ENCODE data around the gene TMEM219. TPM values are rescaled to one million over a fixed set of nuclear protein-coding genes. Genes with fewer than 3 reads are reported as not detected.

The TMEM219 gene
- total RNA-seq, 3 donors from 2014 or later = 111 to 135 (median 128) TPM

- peak overlapping the region; percentile 30 to 65 for H3K27ac ChIP-seq
- H3K36me3 ChIP-seq = no peaks in the 10 kb centered on the region
- intact Hi-C loops (cut with DNase I; ENCODE audit: low total_unique reads) = no loop called here
- no peak for TF ChIP-seq POLR2AphosphoS5 (IDR thresholded peaks at IDR 0.05)
- TF ChIP-seq POLR2A (IDR thresholded peaks at IDR 0.05) = no peak
- no peak for TF ChIP-seq CTCF (IDR thresholded peaks at IDR 0.05)
- DNase-seq (ENCODE audit: low spot score in 2 of 2) = no peak
- no peaks in the 10 kb centered on the region for H3K4me1 ChIP-seq
- no peaks in the 10 kb centered on the region for H3K9me3 ChIP-seq
- H3K27me3 ChIP-seq = no peaks in the 10 kb centered on the region
- H3K4me3 ChIP-seq = no peak overlapping the region
Observed at GRCh38 chr16:29943846-29944799, 17.8 kb upstream of the TMEM219 start.

GRCh38 chr16:29947897-29948296, 14.0 kb upstream of the TMEM219 start:
- Histone ChIP-seq H3K27me3 (no peaks in the 10 kb centered on the region), H3K4me3 (no peak overlapping the region), H3K9me3 (no peaks in the 10 kb centered on the region), H3K27ac (no peak overlapping the region), H3K36me3 (no peaks in the 10 kb centered on the region), H3K4me1 (no peaks in the 10 kb centered on the region)
- no peak for DNase-seq (ENCODE audit: low spot score in 2 of 2)
- intact Hi-C loops (cut with DNase I; ENCODE audit: low total_unique reads) = no loop called here
- no peak for TF ChIP-seq CTCF (IDR thresholded peaks at IDR 0.05)

GRCh38 chr16:29950806-29951461, 10.9 kb upstream of the TMEM219 start:
- TF ChIP-seq POLR2A (IDR thresholded peaks at IDR 0.05) = no peak
- no peak for TF ChIP-seq POLR2AphosphoS5 (IDR thresholded peaks at IDR 0.05)
- no peak for TF ChIP-seq CTCF (IDR thresholded peaks at IDR 0.05)
- Histone ChIP-seq H3K4me1 (no peaks in the 10 kb centered on the region), H3K9me3 (no peaks in the 10 kb centered on the region), H3K27ac (no peak overlapping the region), H3K36me3 (no peaks in the 10 kb centered on the region), H3K27me3 (no peaks in the 10 kb centered on the region), H3K4me3 (no peak overlapping the region)
- DNase-seq (ENCODE audit: low spot score in 2 of 2) = no peak
- intact Hi-C loops (cut with DNase I; ENCODE audit: low total_unique reads) = no loop called here

- Histone ChIP-seq H3K27me3 (no peaks in the 10 kb centered on the region), H3K4me3 (no peak overlapping the region), H3K9me3 (no peaks in the 10 kb centered on the region), H3K36me3 (no peaks in the 10 kb centered on the region), H3K27ac (no peak overlapping the region), H3K4me1 (no peaks in the 10 kb centered on the region)
- intact Hi-C loops (cut with DNase I; ENCODE audit: low total_unique reads) = no loop called here
- TF ChIP-seq CTCF (IDR thresholded peaks at IDR 0.05) (no peak), POLR2A (IDR thresholded peaks at IDR 0.05) (no peak), POLR2AphosphoS5 (IDR thresholded peaks at IDR 0.05) (no peak)
- no peak for DNase-seq (ENCODE audit: low spot score in 2 of 2)
Observed at GRCh38 chr16:29951625-29952365, 10.1 kb upstream of the TMEM219 start.

Measured in breast epithelium (tissue), 4 donors.